Measurements from ENCODE around the gene ATP8B4. TPM values are rescaled to one million over a fixed set of nuclear protein-coding genes. Genes with fewer than 3 reads are reported as not detected.
A peak's percentile ranks its signal among the peaks of the same experiment; 100 is the strongest.

The ATP8B4 gene
- total RNA-seq, 1 donor: 90.2 TPM

GRCh38 chr15:49953421-49953820, 165.6 kb downstream of the ATP8B4 start:
- TF ChIP-seq CTCF (IDR thresholded peaks at IDR 0.05; ENCODE audit: insufficient read depth, low read depth, low read length): no peak
- no peak for DNase-seq (ENCODE audit: low read depth)
- no peak overlapping the region for H3K4me3 ChIP-seq (ENCODE audit: low read depth, low read length)

- no peak overlapping the region for H3K4me3 ChIP-seq (ENCODE audit: low read depth, low read length)
- DNase-seq (ENCODE audit: low read depth): no peak
- TF ChIP-seq CTCF (IDR thresholded peaks at IDR 0.05; ENCODE audit: insufficient read depth, low read depth, low read length): no peak
These were observed 172.4 kb downstream of the ATP8B4 start for GRCh38 chr15:49946681-49947080.

- DNase-seq (ENCODE audit: low read depth): no peak
- TF ChIP-seq CTCF (IDR thresholded peaks at IDR 0.05; ENCODE audit: insufficient read depth, low read depth, low read length): no peak
These were observed 184.5 kb downstream of the ATP8B4 start for GRCh38 chr15:49934487-49934886.

GRCh38 chr15:49927189-49927861, 191.7 kb downstream of the ATP8B4 start:
- DNase-seq (ENCODE audit: low read depth): peak; percentile 88
- H3K4me3 ChIP-seq (ENCODE audit: low read depth, low read length): no peak overlapping the region

More at GRCh38 chr15:49934487-49934886, 184.5 kb downstream of the ATP8B4 start:
- no peak overlapping the region for H3K4me3 ChIP-seq (ENCODE audit: low read depth, low read length)

GRCh38 chr15:49926740-49927139, 192.3 kb downstream of the ATP8B4 start:
- TF ChIP-seq CTCF (IDR thresholded peaks at IDR 0.05; ENCODE audit: insufficient read depth, low read depth, low read length): no peak
- DNase-seq (ENCODE audit: low read depth): peak; percentile 53
- H3K4me3 ChIP-seq (ENCODE audit: low read depth, low read length): no peak overlapping the region

More at GRCh38 chr15:49927189-49927861, 191.7 kb downstream of the ATP8B4 start:
- TF ChIP-seq CTCF (IDR thresholded peaks at IDR 0.05; ENCODE audit: insufficient read depth, low read depth, low read length): no peak

GRCh38 chr15:49923671-49924070, 195.4 kb downstream of the ATP8B4 start:
- no peak for DNase-seq (ENCODE audit: low read depth)
- TF ChIP-seq CTCF (IDR thresholded peaks at IDR 0.05; ENCODE audit: insufficient read depth, low read depth, low read length): no peak
- H3K4me3 ChIP-seq (ENCODE audit: low read depth, low read length): no peak overlapping the region

- TF ChIP-seq CTCF (IDR thresholded peaks at IDR 0.05; ENCODE audit: insufficient read depth, low read depth, low read length): no peak
- no peak overlapping the region for H3K4me3 ChIP-seq (ENCODE audit: low read depth, low read length)
- no peak for DNase-seq (ENCODE audit: low read depth)
These were observed 200.0 kb downstream of the ATP8B4 start for GRCh38 chr15:49919034-49919433.
